Epithelial cell of prostate (primary cell): ENCODE measurements around the gene CFTR.
"Not testable (repeated sequence)": the region's sequence is repeated elsewhere in the genome, so short reads cannot be mapped to it uniquely, and the experiment has no call there.

ENCODE experiments used
- DNase-seq: peaks from one replicate; pipeline ENCODE4 v3.0.0-alpha.2; 2011; ENCODE audit warnings: low read depth, low spot score
- H3K27ac ChIP-seq: fragments of 450-650 bp; 2 replicates; pipeline ENCODE4 v1.5.1; 2017; ENCODE audit warnings: mild to moderate bottlenecking

The CFTR gene

GRCh38 chr7:117492649-117493048 lies 12.8 kb downstream of the CFTR start:
- no peak overlapping the region for H3K27ac ChIP-seq
- DNase-seq: no peak

- DNase-seq: no peak
- H3K27ac ChIP-seq: no peak overlapping the region
Measured at GRCh38 chr7:117493460-117493859, 13.6 kb downstream of the CFTR start.

- DNase-seq: no peak
- no peak overlapping the region for H3K27ac ChIP-seq
Measured at GRCh38 chr7:117495308-117495707, 15.5 kb downstream of the CFTR start.

- no peak for DNase-seq
- no peak overlapping the region for H3K27ac ChIP-seq
Measured at GRCh38 chr7:117502331-117502730, 22.5 kb downstream of the CFTR start.

- no peak overlapping the region for H3K27ac ChIP-seq
- DNase-seq: no peak
Measured at GRCh38 chr7:117505238-117505637, 25.4 kb downstream of the CFTR start.

- DNase-seq: no peak
- no peak overlapping the region for H3K27ac ChIP-seq
Measured at GRCh38 chr7:117508676-117509075, 28.9 kb downstream of the CFTR start.

GRCh38 chr7:117517194-117517593 lies 37.4 kb downstream of the CFTR start:
- not testable (repeated sequence) for DNase-seq, H3K27ac ChIP-seq

GRCh38 chr7:117530390-117530789 lies 50.6 kb downstream of the CFTR start:
- DNase-seq: no peak
- no peak overlapping the region for H3K27ac ChIP-seq

GRCh38 chr7:117531595-117532244 lies 51.9 kb downstream of the CFTR start:
- no peak overlapping the region for H3K27ac ChIP-seq
- no peak for DNase-seq

- no peak for DNase-seq
- H3K27ac ChIP-seq: no peak overlapping the region
Measured at GRCh38 chr7:117538053-117538452, 58.2 kb downstream of the CFTR start.

- no peak for DNase-seq
- H3K27ac ChIP-seq: no peak overlapping the region
Measured at GRCh38 chr7:117544061-117544460, 64.2 kb downstream of the CFTR start.

- DNase-seq: no peak
Measured at GRCh38 chr7:117548035-117548434, 68.2 kb downstream of the CFTR start.

GRCh38 chr7:117550625-117551024 lies 70.8 kb downstream of the CFTR start:
- no peak for DNase-seq
- no peak overlapping the region for H3K27ac ChIP-seq

More at GRCh38 chr7:117548035-117548434, 68.2 kb downstream of the CFTR start:
- no peak overlapping the region for H3K27ac ChIP-seq

- H3K27ac ChIP-seq: no peak overlapping the region
- DNase-seq: no peak
Measured at GRCh38 chr7:117552660-117553059, 72.8 kb downstream of the CFTR start.

- no peak for DNase-seq
- no peak overlapping the region for H3K27ac ChIP-seq
Measured at GRCh38 chr7:117555260-117555659, 75.4 kb downstream of the CFTR start.

GRCh38 chr7:117559391-117559790 lies 79.6 kb downstream of the CFTR start:
- DNase-seq: no peak
- H3K27ac ChIP-seq: no peak overlapping the region

GRCh38 chr7:117560030-117560429 lies 80.2 kb downstream of the CFTR start:
- H3K27ac ChIP-seq: no peak overlapping the region
- DNase-seq: no peak

- H3K27ac ChIP-seq: no peak overlapping the region
- no peak for DNase-seq
Measured at GRCh38 chr7:117562759-117563158, 82.9 kb downstream of the CFTR start.

GRCh38 chr7:117564080-117564479 lies 84.3 kb downstream of the CFTR start:
- DNase-seq: no peak
- H3K27ac ChIP-seq: no peak overlapping the region

GRCh38 chr7:117564627-117565026 lies 84.8 kb downstream of the CFTR start:
- H3K27ac ChIP-seq: no peak overlapping the region
- DNase-seq: no peak

GRCh38 chr7:117565226-117565625 lies 85.4 kb downstream of the CFTR start:
- no peak for DNase-seq
- H3K27ac ChIP-seq: no peak overlapping the region

- DNase-seq: no peak
- H3K27ac ChIP-seq: no peak overlapping the region
Measured at GRCh38 chr7:117567781-117568180, 88.0 kb downstream of the CFTR start.
